Smooth muscle cell of the brain vasculature (primary cell): ENCODE results near the gene MACROH2A2.

Experiments
- DNase-seq: peaks from one replicate; pipeline ENCODE4 v3.0.0-alpha.2; 2012; ENCODE audit warnings: low read depth, low spot score

Gene MACROH2A2

GRCh38 chr10:70130878-70131559 is 78.4 kb downstream of the MACROH2A2 start:
- no peak for DNase-seq

GRCh38 chr10:70131560-70131937 is 78.9 kb downstream of the MACROH2A2 start:
- no peak for DNase-seq

- DNase-seq = no peak
Observed at GRCh38 chr10:70132098-70133029, 79.7 kb downstream of the MACROH2A2 start, which contains the start of gene AIFM2. Gene AIFM2, minus strand, starts transcription at chr10:70132825. Its CDS starts 8,741 bp downstream, at chr10:70124084.

GRCh38 chr10:70135046-70135445 is 82.4 kb downstream of the MACROH2A2 start:
- no peak for DNase-seq

- no peak for DNase-seq
Observed at GRCh38 chr10:70135684-70136083, 83.0 kb downstream of the MACROH2A2 start.

GRCh38 chr10:70137135-70137534 is 84.5 kb downstream of the MACROH2A2 start:
- DNase-seq = no peak

- DNase-seq = no peak
Observed at GRCh38 chr10:70137927-70138883, 85.6 kb downstream of the MACROH2A2 start.

- DNase-seq = no peak
Observed at GRCh38 chr10:70139151-70139996, 86.7 kb downstream of the MACROH2A2 start.

GRCh38 chr10:70139997-70140250 is 87.3 kb downstream of the MACROH2A2 start:
- no peak for DNase-seq

GRCh38 chr10:70140297-70140696 is 87.7 kb downstream of the MACROH2A2 start:
- no peak for DNase-seq

- no peak for DNase-seq
Observed at GRCh38 chr10:70142555-70142954, 89.9 kb downstream of the MACROH2A2 start.

GRCh38 chr10:70144372-70145110 is 91.9 kb downstream of the MACROH2A2 start:
- DNase-seq = no peak

GRCh38 chr10:70145166-70145665 is 92.6 kb downstream of the MACROH2A2 start:
- no peak for DNase-seq

GRCh38 chr10:70145666-70146488 is 93.2 kb downstream of the MACROH2A2 start:
- DNase-seq = no peak

GRCh38 chr10:70146489-70147258 is 94.0 kb downstream of the MACROH2A2 start, which contains the start of gene TYSND1:
Gene TYSND1, minus strand, starts transcription at chr10:70146700. Its CDS starts 114 bp downstream, at chr10:70146586.
- DNase-seq = peak; percentile 96

- no peak for DNase-seq
Observed at GRCh38 chr10:70147259-70147625, 94.6 kb downstream of the MACROH2A2 start.

GRCh38 chr10:70148516-70148915 is 95.9 kb downstream of the MACROH2A2 start:
- DNase-seq = no peak

- no peak for DNase-seq
Observed at GRCh38 chr10:70155255-70155838, 102.7 kb downstream of the MACROH2A2 start.
